ENCODE results near the gene TRAF3.
A peak's percentile ranks its signal among the peaks of the same experiment; 100 is the strongest.

GRCh38 chr14:102917469-102918211 is 140.4 kb downstream of the TRAF3 start:
- TF ChIP-seq CTCF (IDR thresholded peaks at IDR 0.05; ENCODE audit: insufficient read depth, low read length, poor library complexity, severe bottlenecking) (peak; percentile 70), EZH2phosphoT487 (conservative IDR thresholded peaks at IDR 0.05; ENCODE audit: low read length) (no peak)
